SK-N-SH (cell line): ENCODE data around the gene HLA-DPB1. TPM values are rescaled to one million over a fixed set of nuclear protein-coding genes. Genes with fewer than 3 reads are reported as not detected.

Source experiments
- CTCF ChIA-PET: fragments of 300-600, 350-600 bp; formaldehyde crosslinking; extraction: SDS; loops from one replicate; lab custom pipeline; 2021; lab: Yijun Ruan, JAX
- POLR2A ChIA-PET: fragments of 350-600 bp; sonication (Branson Sonifier 250); formaldehyde crosslinking; extraction: SDS; loops from one replicate; lab custom pipeline; 2020; ENCODE audit warnings: antibody characterized with exemption, inconsistent platforms; lab: Yijun Ruan, JAX
- DNase-seq: peaks from one replicate; pipeline ENCODE4 v3.0.0; 2012
- H2AFZ ChIP-seq: fragments of 200-600 bp; sonication (generic); 2 replicates; pipeline ENCODE4 v1.8.1; 2016; ENCODE audit warnings: antibody characterized with exemption, mild to moderate bottlenecking, low read depth
- H3F3A ChIP-seq: fragments of 200-600 bp; sonication (generic); replicated peaks from 2 replicates; pipeline ENCODE3; 2016; ENCODE audit warnings: antibody characterized with exemption, mild to moderate bottlenecking; ENCODE audit not compliant: insufficient read depth
- H3K27ac ChIP-seq, 2 experiments: fragments of 200-500 bp in 1 of 2; fragments of 200-600 bp in 1 of 2; sonication (Bioruptor generic) in 1 of 2; sonication (generic), shearing (Covaris generic) in 1 of 2; 2 replicates each; pipeline versions ENCODE4 v1.5.1 to v1.6.1; 2014 to 2016; ENCODE audit warnings: low read depth in 2 of 2, inconsistent platforms in 1 of 2, low read length in 1 of 2, mild to moderate bottlenecking in 1 of 2, mixed read lengths in 1 of 2
- H3K27me3 ChIP-seq: fragments of 200-600 bp; sonication (generic), shearing (Covaris generic); 2 replicates; pipeline ENCODE4 v1.6.1; 2016; ENCODE audit warnings: mixed run types; ENCODE audit not compliant: insufficient read depth
- H3K36me3 ChIP-seq, 2 experiments: fragments of 200-500 bp in 1 of 2; fragments of 200-600 bp in 1 of 2; sonication (Bioruptor generic) in 1 of 2; sonication (generic) in 1 of 2; replicated peaks in 1 of 2; 2 replicates each; pipeline versions ENCODE3 to v1.5.1; 2014 to 2016; ENCODE audit warnings: low read length in 1 of 2, mild to moderate bottlenecking in 1 of 2; ENCODE audit not compliant: insufficient read depth in 2 of 2, control insufficient read depth in 1 of 2
- H3K4me1 ChIP-seq, 2 experiments: fragments of 200-500 bp in 1 of 2; fragments of 200-600 bp in 1 of 2; sonication (Bioruptor generic) in 1 of 2; sonication (generic), shearing (Covaris generic) in 1 of 2; 2 replicates each; pipeline versions ENCODE4 v1.5.1 to v1.6.1; 2014 to 2016; ENCODE audit warnings: low read depth in 1 of 2, low read length in 1 of 2, mixed run types in 1 of 2; ENCODE audit not compliant: insufficient read depth in 2 of 2, control insufficient read depth in 1 of 2
- H3K4me2 ChIP-seq: fragments of 200-600 bp; sonication (generic), shearing (Covaris generic); 2 replicates; pipeline ENCODE4 v1.6.1; 2017; ENCODE audit warnings: mixed run types
- H3K4me3 ChIP-seq, 2 experiments: fragments of 200-500 bp in 1 of 2; fragments of 200-600 bp in 1 of 2; sonication (Bioruptor generic) in 1 of 2; sonication (generic), shearing (Covaris generic) in 1 of 2; 2 replicates each; pipeline versions ENCODE4 v1.5.1 to v1.8.1; 2014 to 2016; ENCODE audit warnings: low read depth in 2 of 2, inconsistent platforms in 1 of 2, low read length in 1 of 2, mild to moderate bottlenecking in 1 of 2, mixed read lengths in 1 of 2, moderate library complexity in 1 of 2
- H3K79me2 ChIP-seq: fragments of 200-600 bp; sonication (generic); 2 replicates; pipeline ENCODE4 v1.8.1; 2017; ENCODE audit warnings: mild to moderate bottlenecking; ENCODE audit not compliant: insufficient read depth
- H3K9ac ChIP-seq: fragments of 200-600 bp; sonication (generic); 2 replicates; pipeline ENCODE4 v1.6.1; 2017; ENCODE audit warnings: mixed run types
- H3K9me2 ChIP-seq: fragments of 200-600 bp; sonication (generic); 2 replicates; pipeline ENCODE4 v1.6.1; 2017; ENCODE audit warnings: mixed run types
- H3K9me3 ChIP-seq: fragments of 200-600 bp; sonication (generic); 2 replicates; pipeline ENCODE4 v1.6.1; 2017; ENCODE audit warnings: mixed run types, mild to moderate bottlenecking, moderate library complexity
- H4K20me1 ChIP-seq: fragments of 200-600 bp; sonication (generic); 2 replicates; pipeline ENCODE4 v1.6.1; 2017; ENCODE audit warnings: mild to moderate bottlenecking, mixed run types; ENCODE audit not compliant: insufficient read depth
- CHD2 ChIP-seq: fragments of 150-350 bp; IDR thresholded peaks from 2 replicates; pipeline ENCODE4 v1.6.1; 2018; ENCODE audit warnings: low read length; ENCODE audit not compliant: partially characterized antibody
- FOXJ3 ChIP-seq: sonication (generic); formaldehyde crosslinking; IDR thresholded peaks from 2 replicates; pipeline ENCODE4 v1.5.1; 2020; ENCODE audit warnings: mild to moderate bottlenecking, missing genetic modification reagents
- FOXM1 ChIP-seq: IDR thresholded peaks from 2 replicates; pipeline ENCODE4 v1.4.0; 2012; ENCODE audit warnings: low read depth, mild to moderate bottlenecking
- GABPA ChIP-seq: IDR thresholded peaks from 2 replicates; pipeline ENCODE4 v1.4.0; 2012; ENCODE audit warnings: low read depth, mild to moderate bottlenecking
- NRF1 ChIP-seq: IDR thresholded peaks from 2 replicates; pipeline ENCODE4 v1.6.1; 2012; ENCODE audit warnings: low read depth, mild to moderate bottlenecking, low read length
- RAD21 ChIP-seq: IDR thresholded peaks from 2 replicates; pipeline ENCODE4 v1.6.1; 2012; ENCODE audit warnings: mild to moderate bottlenecking, low read length
- RXRA ChIP-seq: IDR thresholded peaks from 2 replicates; pipeline ENCODE4 v1.4.0; 2012; ENCODE audit warnings: low read depth, mild to moderate bottlenecking, borderline replicate concordance
- YY1 ChIP-seq: IDR thresholded peaks from 2 replicates; pipeline ENCODE4 v1.4.0; 2012; ENCODE audit warnings: low read depth, mild to moderate bottlenecking
- WGBS: methylation state at CpG from one replicate; pipeline ENCODE4 v1.1.6; 2017; ENCODE audit warnings: low lambda C conversion rate; 5-methylcytosine and 5-hydroxymethylcytosine counted together
- polyA plus RNA-seq, 3 experiments: library from polyadenylated mRNA; depleted of rRNA; stranded (reverse); fragments of >200 nt; gene quantifications; 2 replicates each; pipeline ENCODE4 v1.2.3, GENCODE V29; 2012
- TF ChIP-seq, protein P1 (sequence below): IDR thresholded peaks from 2 replicates; pipeline ENCODE4 v1.6.1; 2012; ENCODE audit warnings: mild to moderate bottlenecking, low read depth, low read length, moderate library complexity
- TF ChIP-seq, protein P2 (sequence below): fragments of 150-350 bp; IDR thresholded peaks from 2 replicates; pipeline ENCODE4 v1.6.1; 2016; ENCODE audit warnings: mild to moderate bottlenecking, low read depth, low read length

Gene HLA-DPB1
- polyA plus RNA-seq, 1 of the 3 experiments (the other 2 are of a cell fraction): 2.0 TPM

GRCh38 chr6:33120001-33120400, 44.2 kb downstream of the HLA-DPB1 start:
- no peak overlapping the region for H3K27ac ChIP-seq
- ChIA-PET CTCF (interaction anchor here (0.6 to 7.0 kb wide), 12 partner anchors 8 to 281 kb away, joined by 3 to 68 read pairs (median 6); partner anchors contain the start of genes HLA-DMB and TAP2), POLR2A (interaction anchor here (0.5 kb wide), 1 partner anchor 1109 kb away, joined by 3 read pairs; no protein-coding TSS in a partner anchor)

GRCh38 chr6:33123181-33123580, 47.4 kb downstream of the HLA-DPB1 start:
- H2AFZ ChIP-seq: no peak overlapping the region
- WGBS: 8% methylated on average over 6 of the region's 6 CpGs
- H3K4me3 ChIP-seq: no peak overlapping the region
- H3K4me1 ChIP-seq: no peaks in the 10 kb centered on the region
- no peaks in the 10 kb centered on the region for H3F3A ChIP-seq
- H3K9ac ChIP-seq: no peak overlapping the region
- TF ChIP-seq, protein P1, sequence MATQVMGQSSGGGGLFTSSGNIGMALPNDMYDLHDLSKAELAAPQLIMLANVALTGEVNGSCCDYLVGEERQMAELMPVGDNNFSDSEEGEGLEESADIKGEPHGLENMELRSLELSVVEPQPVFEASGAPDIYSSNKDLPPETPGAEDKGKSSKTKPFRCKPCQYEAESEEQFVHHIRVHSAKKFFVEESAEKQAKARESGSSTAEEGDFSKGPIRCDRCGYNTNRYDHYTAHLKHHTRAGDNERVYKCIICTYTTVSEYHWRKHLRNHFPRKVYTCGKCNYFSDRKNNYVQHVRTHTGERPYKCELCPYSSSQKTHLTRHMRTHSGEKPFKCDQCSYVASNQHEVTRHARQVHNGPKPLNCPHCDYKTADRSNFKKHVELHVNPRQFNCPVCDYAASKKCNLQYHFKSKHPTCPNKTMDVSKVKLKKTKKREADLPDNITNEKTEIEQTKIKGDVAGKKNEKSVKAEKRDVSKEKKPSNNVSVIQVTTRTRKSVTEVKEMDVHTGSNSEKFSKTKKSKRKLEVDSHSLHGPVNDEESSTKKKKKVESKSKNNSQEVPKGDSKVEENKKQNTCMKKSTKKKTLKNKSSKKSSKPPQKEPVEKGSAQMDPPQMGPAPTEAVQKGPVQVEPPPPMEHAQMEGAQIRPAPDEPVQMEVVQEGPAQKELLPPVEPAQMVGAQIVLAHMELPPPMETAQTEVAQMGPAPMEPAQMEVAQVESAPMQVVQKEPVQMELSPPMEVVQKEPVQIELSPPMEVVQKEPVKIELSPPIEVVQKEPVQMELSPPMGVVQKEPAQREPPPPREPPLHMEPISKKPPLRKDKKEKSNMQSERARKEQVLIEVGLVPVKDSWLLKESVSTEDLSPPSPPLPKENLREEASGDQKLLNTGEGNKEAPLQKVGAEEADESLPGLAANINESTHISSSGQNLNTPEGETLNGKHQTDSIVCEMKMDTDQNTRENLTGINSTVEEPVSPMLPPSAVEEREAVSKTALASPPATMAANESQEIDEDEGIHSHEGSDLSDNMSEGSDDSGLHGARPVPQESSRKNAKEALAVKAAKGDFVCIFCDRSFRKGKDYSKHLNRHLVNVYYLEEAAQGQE: no peak
- TF ChIP-seq NRF1 (no peak), YY1 (no peak)
- no peak overlapping the region for H3K27ac ChIP-seq
- ChIA-PET CTCF (interaction anchor here (0.6 to 2.3 kb wide), 7 partner anchors 15 to 125 kb away, joined by 3 to 17 read pairs (median 4); no protein-coding TSS in a partner anchor), POLR2A (interaction anchor here (0.8 kb wide), 1 partner anchor 126 kb away, joined by 3 read pairs; no protein-coding TSS in a partner anchor)
- no peaks in the 10 kb centered on the region for H3K79me2 ChIP-seq
- H3K4me2 ChIP-seq: no peak overlapping the region
- no peaks in the 10 kb centered on the region for H3K9me2 ChIP-seq
- peaks cover 19% of the 10 kb centered on the region; the same call in 1 of the 2 replicates for H3K27me3 ChIP-seq
- H3K36me3 ChIP-seq: no peaks in the 10 kb centered on the region
- DNase-seq: no peak
- no peaks in the 10 kb centered on the region for H4K20me1 ChIP-seq
- H3K9me3 ChIP-seq: no peaks in the 10 kb centered on the region

More at GRCh38 chr6:33120001-33120400, 44.2 kb downstream of the HLA-DPB1 start:
- Histone ChIP-seq H3F3A (no peaks in the 10 kb centered on the region), H3K4me2 (no peak overlapping the region), H2AFZ (no peak overlapping the region), H3K36me3 (no peaks in the 10 kb centered on the region), H3K4me3 (no peak overlapping the region), H3K4me1 (no peaks in the 10 kb centered on the region; a peak in 1 of 4 replicates), H3K9ac (no peak overlapping the region), H3K9me2 (no peaks in the 10 kb centered on the region), H3K27me3 (peaks cover 39% of the 10 kb centered on the region; the same call in 1 of the 2 replicates), H3K9me3 (no peaks in the 10 kb centered on the region), H4K20me1 (no peaks in the 10 kb centered on the region), H3K79me2 (no peaks in the 10 kb centered on the region)
- WGBS: 6% methylated on average over 3 of the region's 3 CpGs
- TF ChIP-seq CHD2 (no peak), FOXM1 (no peak), GABPA (no peak), FOXJ3 (CRISPR knock-in tag) (no peak), NRF1 (no peak), RAD21 (no peak), RXRA (no peak)
- TF ChIP-seq, protein P1: no peak
- TF ChIP-seq, protein P2, sequence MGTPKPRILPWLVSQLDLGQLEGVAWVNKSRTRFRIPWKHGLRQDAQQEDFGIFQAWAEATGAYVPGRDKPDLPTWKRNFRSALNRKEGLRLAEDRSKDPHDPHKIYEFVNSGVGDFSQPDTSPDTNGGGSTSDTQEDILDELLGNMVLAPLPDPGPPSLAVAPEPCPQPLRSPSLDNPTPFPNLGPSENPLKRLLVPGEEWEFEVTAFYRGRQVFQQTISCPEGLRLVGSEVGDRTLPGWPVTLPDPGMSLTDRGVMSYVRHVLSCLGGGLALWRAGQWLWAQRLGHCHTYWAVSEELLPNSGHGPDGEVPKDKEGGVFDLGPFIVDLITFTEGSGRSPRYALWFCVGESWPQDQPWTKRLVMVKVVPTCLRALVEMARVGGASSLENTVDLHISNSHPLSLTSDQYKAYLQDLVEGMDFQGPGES: no peak
- DNase-seq: no peak
